SW480 (cell line): ENCODE measurements around the gene CCDC88C.

Source experiments
- DNase-seq: peaks from one replicate; pipeline ENCODE4 v3.0.0-alpha.2; 2016; ENCODE audit warnings: low spot score

Gene CCDC88C

DNA sequence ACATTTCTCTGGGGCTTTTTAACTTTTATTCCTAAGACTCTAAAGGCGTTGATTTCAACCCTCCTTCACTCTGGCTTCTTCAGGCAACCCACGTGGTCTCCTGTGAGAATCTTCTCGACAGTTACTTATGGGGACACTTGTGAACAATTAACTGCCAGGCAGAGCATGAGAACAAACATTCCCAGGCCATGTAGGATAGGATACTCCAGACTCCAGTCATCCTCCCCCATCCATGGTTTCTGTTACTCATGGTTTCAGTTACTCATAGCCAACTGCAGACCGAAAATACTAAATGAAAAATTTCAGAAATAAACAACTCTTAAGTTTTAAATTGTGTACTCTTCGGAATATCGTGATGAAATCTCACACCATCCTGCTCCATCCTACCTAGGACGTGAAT is 192.6 kb downstream of the CCDC88C start:
- no peak for DNase-seq

- DNase-seq = no peak
Observed at GRCh38 chr14:91223028-91223783, 194.4 kb downstream of the CCDC88C start.
